ENCODE results near the gene BIRC5.

Gene BIRC5

DNA sequence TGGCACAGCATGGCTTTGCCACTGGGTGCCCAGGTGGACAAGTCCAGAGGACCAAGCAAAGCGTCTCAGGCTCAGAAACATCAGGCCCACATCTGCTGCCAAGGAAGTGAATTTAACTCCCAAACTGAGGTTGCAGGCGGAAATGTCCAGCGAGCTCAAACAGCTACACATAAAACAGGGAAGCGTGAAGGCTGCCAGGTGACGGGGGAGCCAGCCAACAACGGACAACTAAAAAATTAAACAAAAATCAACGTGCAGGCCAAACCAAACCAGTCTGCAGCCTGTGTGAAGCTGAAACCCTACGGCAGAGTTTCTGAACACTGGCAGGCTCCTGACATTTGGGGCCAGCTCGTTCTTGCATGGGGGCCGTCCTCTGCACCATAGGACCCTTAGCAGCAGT lies 29.7 kb upstream of the BIRC5 start:
- Histone ChIP-seq H3K27ac (ENCODE audit: low read length) (no peak overlapping the region), H3K27me3 (ENCODE audit: control insufficient read depth, insufficient read depth, low read length) (no peaks in the 10 kb centered on the region), H3K4me3 (ENCODE audit: low read length) (no peak overlapping the region), H3K36me3 (ENCODE audit: control insufficient read depth, insufficient read depth, low read length) (peaks cover 26% of the 10 kb centered on the region), H3K4me1 (ENCODE audit: control insufficient read depth, insufficient read depth, low read length) (0 out of 2 replicates have a peak, but pooled peaks cover 4% of the 10 kb centered on the region), H3K9me3 (ENCODE audit: control insufficient read depth, insufficient read depth, low read length) (no peaks in the 10 kb centered on the region)
- DNase-seq (ENCODE audit: low read depth, low spot score): no peak
- no CpG with 5 or more reads among the region's 10 CpGs for WGBS (ENCODE audit: insufficient coverage, insufficient read length)

DNA sequence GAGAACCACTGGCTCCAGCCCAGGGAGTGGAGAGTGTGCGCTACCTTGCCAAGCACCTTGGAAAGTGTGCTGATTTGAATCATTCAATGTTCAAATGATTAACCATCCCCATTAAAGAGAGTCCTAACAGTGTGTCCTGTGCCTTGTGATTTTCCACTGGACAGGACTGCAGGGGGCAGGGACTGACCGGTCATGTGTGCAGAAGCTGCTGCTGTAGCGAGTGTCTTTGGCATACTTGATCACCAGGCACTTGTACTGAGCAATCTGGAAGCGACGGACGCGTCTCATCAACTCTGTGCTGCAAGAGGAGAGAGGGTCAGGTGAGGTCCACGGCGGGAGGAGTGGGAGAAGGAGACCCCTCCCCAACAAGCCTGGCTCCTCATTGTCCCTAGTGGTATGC lies 29.2 kb upstream of the BIRC5 start:
- Histone ChIP-seq H3K4me1 (ENCODE audit: control insufficient read depth, insufficient read depth, low read length) (0 out of 2 replicates have a peak, but pooled peaks cover 4% of the 10 kb centered on the region), H3K27ac (ENCODE audit: low read length) (no peak overlapping the region), H3K4me3 (ENCODE audit: low read length) (no peak overlapping the region), H3K27me3 (ENCODE audit: control insufficient read depth, insufficient read depth, low read length) (no peaks in the 10 kb centered on the region), H3K9me3 (ENCODE audit: control insufficient read depth, insufficient read depth, low read length) (no peaks in the 10 kb centered on the region), H3K36me3 (ENCODE audit: control insufficient read depth, insufficient read depth, low read length) (peaks cover 21% of the 10 kb centered on the region)
- DNase-seq (ENCODE audit: low read depth, low spot score): no peak
- no CpG with 5 or more reads among the region's 9 CpGs for WGBS (ENCODE audit: insufficient coverage, insufficient read length)

DNA sequence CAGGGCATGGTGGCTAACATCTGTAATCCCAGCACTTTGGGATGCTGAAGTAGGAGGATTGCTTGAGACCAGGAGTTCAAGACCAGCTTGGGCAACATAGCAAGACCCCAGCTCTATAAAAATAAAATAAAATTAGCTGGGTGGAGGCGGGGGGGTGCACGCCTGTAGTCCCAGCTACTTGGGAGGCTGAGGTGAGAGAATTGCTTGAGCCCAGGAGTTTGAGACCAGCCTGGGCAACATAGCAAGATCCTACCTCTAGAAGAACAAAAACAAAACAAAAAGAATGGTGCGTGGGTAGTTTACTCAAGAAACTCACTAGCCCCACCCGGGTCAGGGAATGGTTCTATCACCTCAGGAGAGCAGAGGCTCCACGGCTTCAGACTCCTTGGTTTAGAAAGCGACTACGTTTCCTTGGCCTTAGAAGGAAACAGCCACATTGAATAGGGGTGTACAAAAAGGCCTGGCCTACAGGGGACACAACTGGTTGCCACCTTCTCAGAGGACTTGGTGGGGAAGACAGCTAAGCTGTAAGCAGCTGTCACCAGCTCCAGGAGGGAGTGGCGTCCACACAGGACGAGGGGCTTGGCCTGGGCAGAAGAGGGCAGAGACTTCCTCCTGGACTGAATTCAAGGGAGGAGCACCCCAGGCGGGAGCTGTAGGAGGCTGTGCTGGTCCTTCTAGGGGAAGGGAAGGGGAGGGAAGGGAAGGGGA lies 27.9 kb upstream of the BIRC5 start:
- no CpG with 5 or more reads among the region's 10 CpGs for WGBS (ENCODE audit: insufficient coverage, insufficient read length)
- Histone ChIP-seq H3K9me3 (ENCODE audit: control insufficient read depth, insufficient read depth, low read length) (no peaks in the 10 kb centered on the region), H3K36me3 (ENCODE audit: control insufficient read depth, insufficient read depth, low read length) (peaks cover 22% of the 10 kb centered on the region), H3K4me3 (ENCODE audit: low read length) (peak overlapping the region; percentile 82; the same call in 1 of the 2 replicates), H3K4me1 (ENCODE audit: control insufficient read depth, insufficient read depth, low read length) (0 out of 2 replicates have a peak, but pooled peaks cover 5% of the 10 kb centered on the region), H3K27ac (ENCODE audit: low read length) (no peak overlapping the region), H3K27me3 (ENCODE audit: control insufficient read depth, insufficient read depth, low read length) (no peaks in the 10 kb centered on the region)
- DNase-seq (ENCODE audit: low read depth, low spot score): no peak

- peak within 1 kb of the TSS; percentile 82 for H3K4me3 ChIP-seq (ENCODE audit: low read length)
- no peaks in the 10 kb centered on the region for H3K27me3 ChIP-seq (ENCODE audit: control insufficient read depth, insufficient read depth, low read length)
- 0 out of 2 replicates have a peak, but pooled peaks cover 5% of the 10 kb centered on the region for H3K4me1 ChIP-seq (ENCODE audit: control insufficient read depth, insufficient read depth, low read length)
- DNase-seq (ENCODE audit: low read depth, low spot score): peak; percentile 92
- no peak within 1 kb of the TSS for H3K27ac ChIP-seq (ENCODE audit: low read length)
- peaks cover 21% of the 10 kb centered on the region for H3K36me3 ChIP-seq (ENCODE audit: control insufficient read depth, insufficient read depth, low read length)
- H3K9me3 ChIP-seq (ENCODE audit: control insufficient read depth, insufficient read depth, low read length): no peaks in the 10 kb centered on the region
- WGBS (ENCODE audit: insufficient coverage, insufficient read length): no CpG with 5 or more reads among the region's 57 CpGs
These were observed 27.1 kb upstream of the BIRC5 start, which contains the start of the genes AFMID and TK1 for GRCh38 chr17:78186692-78187595. TSS of gene AFMID (plus strand) at chr17:78187362. CDS start at chr17:78187371, 9 bp downstream. TSS of gene TK1 (minus strand) at chr17:78187052. CDS start at chr17:78186994, 58 bp downstream.

DNA sequence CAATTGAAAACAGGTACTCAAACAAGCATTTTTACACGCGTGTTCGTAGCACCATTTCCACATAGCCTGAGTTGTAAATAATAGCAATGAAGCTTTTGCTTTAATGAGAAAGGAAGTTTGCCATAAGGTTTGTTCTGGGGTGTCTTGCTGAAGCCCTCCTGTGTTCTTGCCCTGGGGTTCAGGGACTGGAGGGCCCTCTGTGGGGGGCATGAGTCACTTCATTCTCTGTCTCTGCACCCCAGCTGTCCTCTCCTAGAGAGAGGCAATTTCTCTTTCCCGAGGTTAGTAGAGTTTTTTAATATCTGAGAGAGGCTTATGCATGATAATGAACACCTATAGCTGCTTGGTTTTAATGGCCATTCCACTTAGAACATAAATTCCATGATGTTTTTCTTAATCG lies 17.3 kb upstream of the BIRC5 start:
- no peak for DNase-seq (ENCODE audit: low read depth, low spot score)
- Histone ChIP-seq H3K4me3 (ENCODE audit: low read length) (no peak overlapping the region), H3K27me3 (ENCODE audit: control insufficient read depth, insufficient read depth, low read length) (no peaks in the 10 kb centered on the region), H3K27ac (ENCODE audit: low read length) (no peak overlapping the region), H3K9me3 (ENCODE audit: control insufficient read depth, insufficient read depth, low read length) (no peaks in the 10 kb centered on the region), H3K36me3 (ENCODE audit: control insufficient read depth, insufficient read depth, low read length) (no peaks in the 10 kb centered on the region), H3K4me1 (ENCODE audit: control insufficient read depth, insufficient read depth, low read length) (peaks cover 4% of the 10 kb centered on the region)
- no CpG with 5 or more reads among the region's 5 CpGs for WGBS (ENCODE audit: insufficient coverage, insufficient read length)

- no peak for DNase-seq (ENCODE audit: low read depth, low spot score)
These were observed 16.8 kb upstream of the BIRC5 start for GRCh38 chr17:78197147-78197832.

GRCh38 chr17:78200451-78200850 lies 13.6 kb upstream of the BIRC5 start:
- WGBS (ENCODE audit: insufficient coverage, insufficient read length): no CpG with 5 or more reads among the region's 6 CpGs
- DNase-seq (ENCODE audit: low read depth, low spot score): no peak

More at GRCh38 chr17:78197147-78197832, 16.8 kb upstream of the BIRC5 start:
- no CpG with 5 or more reads among the region's 9 CpGs for WGBS (ENCODE audit: insufficient coverage, insufficient read length)
- Histone ChIP-seq H3K4me1 (ENCODE audit: control insufficient read depth, insufficient read depth, low read length) (peaks cover 4% of the 10 kb centered on the region), H3K27me3 (ENCODE audit: control insufficient read depth, insufficient read depth, low read length) (no peaks in the 10 kb centered on the region), H3K36me3 (ENCODE audit: control insufficient read depth, insufficient read depth, low read length) (no peaks in the 10 kb centered on the region), H3K27ac (ENCODE audit: low read length) (no peak overlapping the region), H3K9me3 (ENCODE audit: control insufficient read depth, insufficient read depth, low read length) (no peaks in the 10 kb centered on the region), H3K4me3 (ENCODE audit: low read length) (no peak overlapping the region)

GRCh38 chr17:78202666-78203065 lies 11.4 kb upstream of the BIRC5 start:
- no peak for DNase-seq (ENCODE audit: low read depth, low spot score)
- no peak overlapping the region for H3K4me3 ChIP-seq (ENCODE audit: low read length)
- no peaks in the 10 kb centered on the region for H3K27me3 ChIP-seq (ENCODE audit: control insufficient read depth, insufficient read depth, low read length)
- peaks cover 3% of the 10 kb centered on the region for H3K36me3 ChIP-seq (ENCODE audit: control insufficient read depth, insufficient read depth, low read length)
- H3K4me1 ChIP-seq (ENCODE audit: control insufficient read depth, insufficient read depth, low read length): peaks cover 2% of the 10 kb centered on the region; the same call in 1 of the 2 replicates
- WGBS (ENCODE audit: insufficient coverage, insufficient read length): no CpG with 5 or more reads among the region's 8 CpGs
- H3K9me3 ChIP-seq (ENCODE audit: control insufficient read depth, insufficient read depth, low read length): no peaks in the 10 kb centered on the region
- no peak overlapping the region for H3K27ac ChIP-seq (ENCODE audit: low read length)

More at GRCh38 chr17:78200451-78200850, 13.6 kb upstream of the BIRC5 start:
- H3K27me3 ChIP-seq (ENCODE audit: control insufficient read depth, insufficient read depth, low read length): no peaks in the 10 kb centered on the region
- peaks cover 4% of the 10 kb centered on the region for H3K4me1 ChIP-seq (ENCODE audit: control insufficient read depth, insufficient read depth, low read length)
- no peak overlapping the region for H3K4me3 ChIP-seq (ENCODE audit: low read length)
- H3K36me3 ChIP-seq (ENCODE audit: control insufficient read depth, insufficient read depth, low read length): peaks cover 3% of the 10 kb centered on the region
- no peak overlapping the region for H3K27ac ChIP-seq (ENCODE audit: low read length)
- no peaks in the 10 kb centered on the region for H3K9me3 ChIP-seq (ENCODE audit: control insufficient read depth, insufficient read depth, low read length)

GRCh38 chr17:78204387-78205123 lies 9.5 kb upstream of the BIRC5 start:
- Histone ChIP-seq H3K4me1 (ENCODE audit: control insufficient read depth, insufficient read depth, low read length) (no peaks in the 10 kb centered on the region), H3K27me3 (ENCODE audit: control insufficient read depth, insufficient read depth, low read length) (no peaks in the 10 kb centered on the region), H3K27ac (ENCODE audit: low read length) (no peak overlapping the region), H3K9me3 (ENCODE audit: control insufficient read depth, insufficient read depth, low read length) (no peaks in the 10 kb centered on the region), H3K4me3 (ENCODE audit: low read length) (no peak overlapping the region), H3K36me3 (ENCODE audit: control insufficient read depth, insufficient read depth, low read length) (peaks cover 3% of the 10 kb centered on the region)
- no peak for DNase-seq (ENCODE audit: low read depth, low spot score)
- no CpG with 5 or more reads among the region's 22 CpGs for WGBS (ENCODE audit: insufficient coverage, insufficient read length)
